ENCODE results near the gene TCP11X1.
"Not testable (repeated sequence)": the region's sequence is repeated elsewhere in the genome, so short reads cannot be mapped to it uniquely, and the experiment has no call there.

The TCP11X1 gene

DNA sequence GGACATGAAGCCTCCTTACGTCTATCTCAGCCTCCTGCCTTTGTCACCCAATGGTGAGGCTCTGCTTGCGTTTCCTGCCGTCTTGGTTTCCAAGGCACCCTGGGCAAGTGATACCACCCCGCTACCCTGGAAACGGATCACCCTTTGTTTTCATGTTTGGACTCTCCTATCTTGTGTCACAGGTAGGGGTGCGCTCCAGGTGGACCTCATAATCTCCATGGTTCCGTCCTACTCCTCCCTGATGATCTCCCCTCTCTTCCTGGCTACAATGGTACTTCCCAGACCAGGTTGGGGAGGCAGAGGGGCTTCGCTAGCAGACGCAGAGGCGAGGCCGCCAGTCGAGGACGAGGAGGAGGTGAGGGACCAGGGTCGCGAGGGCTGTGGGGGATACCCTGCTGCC is at the start of gene TCP11X1:
TCP11X1 (plus strand) TSS at position 316 of the 400 bp plus-strand sequence.
- DNase-seq = not testable (repeated sequence)

DNA sequence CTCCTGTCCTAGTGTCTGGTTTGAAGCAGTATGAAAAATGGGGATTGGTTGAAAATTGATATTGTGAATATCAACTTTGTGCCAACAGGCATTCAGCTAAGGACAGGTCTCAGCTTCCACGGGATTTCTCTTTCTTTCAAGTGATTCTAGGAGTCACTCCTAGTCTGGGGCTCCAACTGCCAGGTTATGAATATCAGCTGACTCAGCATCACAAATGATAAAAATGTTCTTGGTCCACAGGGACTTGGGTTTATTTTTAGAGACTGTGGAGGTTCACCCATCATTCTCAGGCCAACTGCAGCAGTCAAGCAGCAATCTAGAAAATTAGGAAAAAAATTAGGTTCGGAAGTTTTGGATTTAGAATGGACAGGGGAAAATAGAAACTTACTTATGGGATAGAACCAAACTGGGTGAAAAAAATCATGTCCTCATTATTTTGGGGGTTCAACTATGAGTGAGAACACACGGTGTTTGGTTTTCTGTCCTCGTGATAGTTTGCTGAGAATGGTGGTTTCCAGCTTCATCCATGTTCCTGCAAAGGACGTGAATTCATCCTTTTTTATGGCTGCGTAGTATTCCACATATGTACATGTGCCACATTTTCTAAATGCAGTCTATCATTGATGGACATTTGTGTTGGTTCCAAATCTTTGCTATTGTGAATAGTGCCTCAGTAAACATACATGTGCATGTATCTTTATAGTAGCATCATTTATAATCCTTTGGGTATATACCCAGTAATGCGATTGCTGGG is 29.0 kb upstream of the TCP11X1 start:
- no peak for DNase-seq

DNA sequence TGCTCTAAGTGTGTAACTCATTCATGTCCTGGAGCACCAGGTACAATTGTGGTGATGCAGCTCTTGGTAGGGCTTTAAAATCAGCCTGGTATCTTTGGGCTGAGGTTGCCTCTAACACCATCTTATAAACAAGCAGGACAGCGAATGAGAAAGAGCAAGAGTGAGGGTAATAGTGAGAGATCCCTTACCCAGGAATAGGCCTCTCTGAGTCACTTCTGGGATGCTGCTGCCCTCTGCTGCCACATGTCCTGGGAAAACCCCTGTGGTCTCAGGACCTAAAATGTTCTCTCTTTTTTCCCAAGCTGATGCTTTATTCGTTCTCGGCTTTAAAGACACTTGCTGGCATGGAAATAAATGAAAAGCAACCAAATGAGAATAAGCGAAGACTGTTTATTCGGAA is 7.2 kb upstream of the TCP11X1 start:
- not testable (repeated sequence) for DNase-seq

GRCh38 chrX:102216497-102216896 is 1.4 kb downstream of the TCP11X1 start:
- not testable (repeated sequence) for DNase-seq

DNA sequence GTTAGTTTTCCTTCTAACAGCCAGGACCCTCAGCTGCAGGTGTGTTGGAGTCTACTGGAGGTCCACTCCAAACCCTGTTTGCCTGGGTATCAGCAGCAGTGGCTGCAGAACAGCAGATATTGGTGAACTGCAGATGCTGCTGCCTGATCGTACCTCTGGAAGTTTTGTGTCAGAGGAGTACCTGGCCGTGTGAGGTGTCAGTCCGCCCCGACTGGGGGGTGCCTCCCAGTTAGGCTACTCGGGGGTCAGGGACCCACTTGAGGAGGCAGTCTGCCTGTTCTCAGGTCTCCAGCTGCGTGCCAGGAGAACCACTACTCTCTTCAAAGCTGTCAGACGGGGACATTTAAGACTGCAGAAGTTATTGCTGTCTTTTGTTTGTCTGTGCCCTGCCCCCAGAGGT is 20.6 kb downstream of the TCP11X1 start:
- not testable (repeated sequence) for DNase-seq

DNA sequence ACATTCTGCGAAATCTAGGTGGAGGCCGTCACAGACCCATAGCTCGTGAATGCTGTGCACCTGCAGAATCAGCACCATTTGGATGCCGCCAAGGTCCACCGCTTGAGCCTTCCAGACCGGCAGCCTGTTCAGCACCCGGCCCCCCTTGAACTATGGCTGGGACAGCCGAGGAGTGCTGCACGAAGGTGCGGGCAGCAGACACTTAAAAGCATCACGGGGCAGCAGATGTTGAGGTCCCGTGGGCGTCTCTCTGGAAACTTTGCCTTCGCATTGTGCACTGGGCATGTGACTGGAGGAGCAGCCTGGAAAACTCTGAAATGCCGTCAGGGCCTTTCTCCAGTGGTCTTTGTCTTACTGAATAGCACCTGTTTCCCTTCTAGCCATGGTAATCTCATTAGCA is 25.2 kb downstream of the TCP11X1 start:
- DNase-seq = not testable (repeated sequence)

GRCh38 chrX:102246893-102247292 is 31.8 kb downstream of the TCP11X1 start, which contains the start of gene NXF2:
Gene NXF2, plus strand, starts transcription at chrX:102247167. Its CDS starts 59,912 bp downstream, at chrX:102307079.
- not testable (repeated sequence) for DNase-seq

DNA sequence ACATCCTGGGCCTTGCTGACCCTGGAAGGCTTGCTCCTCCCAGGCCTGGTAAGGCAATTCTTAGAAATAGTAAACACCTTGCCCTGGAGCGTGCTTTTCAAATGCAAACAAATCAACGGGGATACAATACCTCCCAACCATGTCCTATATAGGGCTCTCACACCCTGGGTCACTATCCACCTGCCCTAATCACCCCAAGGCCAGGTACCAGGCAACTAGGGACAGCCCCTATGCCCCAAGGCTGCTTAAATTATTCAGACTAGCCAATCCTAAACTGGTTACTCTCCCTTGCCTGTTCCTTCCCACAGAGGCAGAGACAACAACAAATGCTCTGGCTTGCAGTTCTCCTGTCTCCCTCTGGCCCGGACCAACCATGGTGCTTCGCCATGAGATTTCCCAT is 57.1 kb downstream of the TCP11X1 start:
- not testable (repeated sequence) for DNase-seq
